Neural progenitor cell (in vitro differentiated cells): ENCODE data around the gene INS. TPM values are rescaled to one million over a fixed set of nuclear protein-coding genes. Genes with fewer than 3 reads are reported as not detected.

ENCODE experiments used
- DNase-seq: peaks from one replicate; pipeline ENCODE4 v3.0.0-alpha.2; 2016; ENCODE audit warnings: low spot score
- H2AFZ ChIP-seq: fragments of 200-600 bp; sonication (generic); replicated peaks from 2 replicates; pipeline ENCODE4 v1.6.1; 2016; ENCODE audit warnings: antibody characterized with exemption
- H3F3A ChIP-seq: fragments of 200-600 bp; sonication (generic); 2 replicates; pipeline ENCODE4 v1.6.1; 2016; ENCODE audit warnings: antibody characterized with exemption, low read depth
- H3K27ac ChIP-seq: fragments of 200-600 bp; sonication (generic); 2 replicates; pipeline ENCODE4 v1.5.1; 2016; ENCODE audit warnings: mild to moderate bottlenecking
- H3K27me3 ChIP-seq: fragments of 200-600 bp; sonication (generic); 2 replicates; pipeline ENCODE4 v1.6.1; 2016; ENCODE audit warnings: mild to moderate bottlenecking, moderate library complexity
- H3K36me3 ChIP-seq: fragments of 200-600 bp; sonication (generic); 2 replicates; pipeline ENCODE4 v1.5.1; 2016
- H3K4me1 ChIP-seq: fragments of 200-600 bp; sonication (generic); 2 replicates; pipeline ENCODE4 v1.6.1; 2016; ENCODE audit warnings: mixed run types
- H3K4me2 ChIP-seq: fragments of 200-600 bp; sonication (generic); 2 replicates; pipeline ENCODE4 v1.6.1; 2016
- H3K4me3 ChIP-seq: fragments of 200-600 bp; sonication (generic); 2 replicates; pipeline ENCODE4 v1.5.1; 2016
- H3K79me2 ChIP-seq: fragments of 200-600 bp; sonication (generic); 2 replicates; pipeline ENCODE4 v1.6.1; 2016; ENCODE audit warnings: low read depth
- H3K9ac ChIP-seq: fragments of 200-600 bp; sonication (generic); 2 replicates; pipeline ENCODE4 v1.6.1; 2016
- H3K9me3 ChIP-seq: fragments of 200-600 bp; sonication (generic); 2 replicates; pipeline ENCODE4 v1.5.1; 2016; ENCODE audit warnings: low read depth
- H4K20me1 ChIP-seq: fragments of 200-600 bp; sonication (generic); 2 replicates; pipeline ENCODE4 v1.6.1; 2016; ENCODE audit warnings: low read depth
- H3K27ac Mint-ChIP-seq: 3 replicates; pipeline ENCODE4 v1.8.0; 2021; ENCODE audit warnings: mixed read lengths
- H3K27me3 Mint-ChIP-seq: 2 replicates; pipeline ENCODE4 v1.8.0; 2022; ENCODE audit warnings: low read depth, mild to moderate bottlenecking, inconsistent platforms, moderate library complexity, mixed read lengths; ENCODE audit not compliant: insufficient read depth
- H3K36me3 Mint-ChIP-seq: 3 replicates; pipeline ENCODE4 v1.8.0; 2021; ENCODE audit warnings: mixed read lengths
- H3K4me1 Mint-ChIP-seq: 3 replicates; pipeline ENCODE4 v1.8.0; 2021; ENCODE audit warnings: mixed read lengths
- H3K4me3 Mint-ChIP-seq: 3 replicates; pipeline ENCODE4 v1.8.0; 2021; ENCODE audit warnings: mild to moderate bottlenecking, moderate library complexity, mixed read lengths
- H3K9me3 Mint-ChIP-seq: 3 replicates; pipeline ENCODE4 v1.8.0; 2020; ENCODE audit warnings: mixed read lengths
- EZH2 ChIP-seq: fragments of 200-600 bp; sonication (generic); IDR thresholded peaks from 2 replicates; pipeline ENCODE4 v1.6.1; 2017; ENCODE audit warnings: antibody characterized with exemption, mild to moderate bottlenecking, moderate library complexity
- EZH2phosphoT487 ChIP-seq: fragments of 200-600 bp; sonication (generic); IDR thresholded peaks from 2 replicates; pipeline ENCODE4 v1.6.1; 2017; ENCODE audit warnings: antibody characterized with exemption
- total RNA-seq: library from RNA; depleted of rRNA; stranded (reverse); fragments of >200 nt; gene quantifications from 2 replicates; pipeline ENCODE4 v1.2.3, GENCODE V29; 2015; ENCODE audit warnings: low replicate concordance
- TF ChIP-seq, protein P1 (sequence below): fragments of 200-600 bp; sonication (generic); IDR thresholded peaks from 2 replicates; pipeline ENCODE4 v1.5.1; 2017; ENCODE audit warnings: antibody characterized with exemption, mild to moderate bottlenecking

Gene INS
- total RNA-seq, 1 donor from 2014 or later, result not detected

DNA sequence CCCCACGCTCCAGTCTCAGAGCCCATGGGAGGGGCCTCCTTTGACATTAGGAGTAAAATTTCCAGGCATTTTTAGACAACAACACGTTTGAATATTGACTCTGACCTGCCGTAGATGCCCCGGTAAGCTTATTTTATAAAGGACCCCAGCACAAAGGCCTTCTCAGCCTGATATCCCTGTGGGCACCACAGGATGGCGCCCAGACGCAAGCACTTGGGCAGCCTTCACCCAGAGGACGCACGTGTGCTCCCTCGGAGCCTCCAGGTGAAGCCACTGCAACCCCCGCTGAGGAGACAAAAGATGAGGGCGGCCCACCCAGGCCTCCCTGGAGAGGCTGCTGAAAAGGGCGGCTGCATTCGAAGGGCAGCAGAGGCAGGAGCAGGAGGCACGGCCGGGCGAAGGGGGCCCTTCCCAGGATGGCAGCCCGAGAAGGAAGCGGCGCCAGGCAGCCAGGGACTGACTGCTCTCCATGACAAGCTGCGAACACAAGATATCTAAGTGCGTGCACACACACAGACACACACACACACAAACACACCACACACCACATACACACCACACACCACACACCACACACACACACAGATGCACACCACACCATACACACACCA, 25.8 kb upstream of the INS start:
- TF ChIP-seq, protein P1, sequence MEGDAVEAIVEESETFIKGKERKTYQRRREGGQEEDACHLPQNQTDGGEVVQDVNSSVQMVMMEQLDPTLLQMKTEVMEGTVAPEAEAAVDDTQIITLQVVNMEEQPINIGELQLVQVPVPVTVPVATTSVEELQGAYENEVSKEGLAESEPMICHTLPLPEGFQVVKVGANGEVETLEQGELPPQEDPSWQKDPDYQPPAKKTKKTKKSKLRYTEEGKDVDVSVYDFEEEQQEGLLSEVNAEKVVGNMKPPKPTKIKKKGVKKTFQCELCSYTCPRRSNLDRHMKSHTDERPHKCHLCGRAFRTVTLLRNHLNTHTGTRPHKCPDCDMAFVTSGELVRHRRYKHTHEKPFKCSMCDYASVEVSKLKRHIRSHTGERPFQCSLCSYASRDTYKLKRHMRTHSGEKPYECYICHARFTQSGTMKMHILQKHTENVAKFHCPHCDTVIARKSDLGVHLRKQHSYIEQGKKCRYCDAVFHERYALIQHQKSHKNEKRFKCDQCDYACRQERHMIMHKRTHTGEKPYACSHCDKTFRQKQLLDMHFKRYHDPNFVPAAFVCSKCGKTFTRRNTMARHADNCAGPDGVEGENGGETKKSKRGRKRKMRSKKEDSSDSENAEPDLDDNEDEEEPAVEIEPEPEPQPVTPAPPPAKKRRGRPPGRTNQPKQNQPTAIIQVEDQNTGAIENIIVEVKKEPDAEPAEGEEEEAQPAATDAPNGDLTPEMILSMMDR, result peak; percentile 72
- no peak for TF ChIP-seq EZH2
- H3K27ac Mint-ChIP-seq, result no peak overlapping the region
- no peak overlapping the region for H3K9ac ChIP-seq
- no peaks in the 10 kb centered on the region for H3K9me3 Mint-ChIP-seq
- DNase-seq, result peak; percentile 73
- no peak overlapping the region for H3K4me2 ChIP-seq
- no peaks in the 10 kb centered on the region for H3K36me3 ChIP-seq
- H2AFZ ChIP-seq, result peak overlapping the region; percentile 4
- H3K27ac ChIP-seq, result no peak overlapping the region
- H3K4me1 Mint-ChIP-seq, result peaks cover 27% of the 10 kb centered on the region
- H3F3A ChIP-seq, result peaks cover 37% of the 10 kb centered on the region
- no peaks in the 10 kb centered on the region for H4K20me1 ChIP-seq
- peaks cover 17% of the 10 kb centered on the region for H3K27me3 ChIP-seq
- H3K4me3 ChIP-seq, result no peak overlapping the region
- H3K36me3 Mint-ChIP-seq, result no peaks in the 10 kb centered on the region
- peaks cover 22% of the 10 kb centered on the region for H3K4me1 ChIP-seq
- H3K79me2 ChIP-seq, result no peaks in the 10 kb centered on the region
- no peaks in the 10 kb centered on the region for H3K9me3 ChIP-seq
- no peak overlapping the region for H3K4me3 Mint-ChIP-seq
- peaks cover 14% of the 10 kb centered on the region for H3K27me3 Mint-ChIP-seq

DNA sequence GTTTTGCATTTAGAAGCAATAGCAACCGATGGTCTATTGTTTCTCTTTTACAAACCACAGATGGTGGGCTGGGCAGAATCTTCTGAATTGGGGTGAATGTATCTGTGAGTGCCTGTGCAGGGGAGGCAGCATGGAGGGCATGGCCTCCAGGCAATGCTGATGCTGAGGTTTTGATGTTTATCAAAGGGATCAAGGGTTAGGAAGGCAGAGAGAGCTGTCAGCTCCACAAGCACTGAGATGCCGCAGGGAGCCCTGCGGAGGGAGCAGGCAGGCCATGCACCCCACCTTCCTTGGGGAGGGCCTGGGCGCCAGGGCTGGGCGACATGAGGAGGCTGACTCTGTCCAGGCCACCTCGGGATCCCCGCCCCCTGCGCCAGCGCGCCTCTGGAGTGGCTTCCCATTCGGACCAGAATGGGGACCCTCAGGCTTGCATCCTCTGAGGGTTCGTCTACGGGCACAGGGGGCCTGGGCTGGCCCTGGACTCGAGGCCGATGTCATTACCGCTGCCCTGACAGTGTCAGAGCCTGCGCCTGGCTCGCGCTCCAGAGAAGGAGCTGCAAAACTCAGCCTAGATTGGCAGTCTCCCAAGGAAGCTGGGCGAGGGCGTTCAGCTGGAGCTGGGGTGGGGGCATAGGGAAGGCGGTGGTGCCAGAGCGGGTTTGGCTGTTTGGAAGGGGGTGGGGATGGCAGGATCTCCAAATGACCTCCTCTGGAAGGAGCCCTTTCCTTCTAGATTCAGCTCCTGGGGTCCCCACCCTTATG, 24.5 kb upstream of the INS start:
- Mint-ChIP-seq H3K4me1 (peaks cover 14% of the 10 kb centered on the region), H3K27ac (no peak overlapping the region), H3K4me3 (peak overlapping the region; percentile 48), H3K9me3 (no peaks in the 10 kb centered on the region), H3K27me3 (peaks cover 14% of the 10 kb centered on the region), H3K36me3 (no peaks in the 10 kb centered on the region)
- H3K27me3 ChIP-seq, result peaks cover 17% of the 10 kb centered on the region
- H3F3A ChIP-seq, result peaks cover 24% of the 10 kb centered on the region
- H3K4me3 ChIP-seq, result no peak overlapping the region
- no peaks in the 10 kb centered on the region for H3K9me3 ChIP-seq
- DNase-seq, result no peak
- H3K9ac ChIP-seq, result no peak overlapping the region
- H3K4me2 ChIP-seq, result no peak overlapping the region
- no peak overlapping the region for H2AFZ ChIP-seq
- H3K4me1 ChIP-seq, result peaks cover 12% of the 10 kb centered on the region
- TF ChIP-seq EZH2 (no peak), EZH2phosphoT487 (no peak)
- TF ChIP-seq, protein P1, result no peak
- no peaks in the 10 kb centered on the region for H4K20me1 ChIP-seq
- no peaks in the 10 kb centered on the region for H3K36me3 ChIP-seq
- H3K27ac ChIP-seq, result no peak overlapping the region
- no peaks in the 10 kb centered on the region for H3K79me2 ChIP-seq

DNA sequence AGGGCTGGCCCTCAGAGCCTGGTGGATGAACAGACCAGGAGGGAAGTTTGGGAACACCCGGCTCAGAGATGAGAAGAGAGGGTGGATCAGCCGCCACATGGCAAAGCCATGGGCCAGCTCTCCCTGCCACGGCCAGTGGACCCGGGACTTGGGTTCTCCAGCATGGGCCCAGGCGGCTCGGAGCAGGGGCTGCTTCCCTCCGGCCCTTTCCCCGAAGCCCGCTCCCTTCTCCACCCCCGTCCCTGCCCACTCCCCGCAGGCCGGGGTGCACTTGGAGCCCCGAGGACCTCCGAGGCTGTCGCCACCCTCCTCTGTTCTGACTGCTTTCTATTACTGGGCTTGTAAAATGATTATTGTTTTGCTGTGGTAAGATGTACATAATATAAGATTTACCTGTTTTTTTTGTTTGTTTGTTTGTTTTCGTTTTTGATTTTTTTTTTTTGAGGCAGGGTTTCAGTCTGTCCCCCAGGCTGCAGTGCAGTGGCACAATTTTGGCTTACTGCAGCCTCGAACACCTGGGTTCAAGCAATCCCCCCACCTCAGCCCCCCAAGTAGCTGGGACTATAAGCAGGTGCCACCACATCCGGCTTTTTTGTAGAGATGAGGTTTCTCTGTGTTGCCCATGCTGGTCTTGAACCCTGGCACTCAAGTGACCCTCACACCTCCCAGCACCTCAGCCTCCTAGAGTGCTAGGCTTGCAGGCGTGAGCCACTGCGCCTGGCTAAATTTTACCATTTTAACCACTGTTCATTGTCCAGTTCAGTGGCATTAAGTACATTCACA, 21.9 kb upstream of the INS start:
- Mint-ChIP-seq H3K9me3 (no peaks in the 10 kb centered on the region), H3K4me3 (no peak overlapping the region), H3K36me3 (no peaks in the 10 kb centered on the region), H3K27me3 (peaks cover 17% of the 10 kb centered on the region), H3K4me1 (peaks cover 11% of the 10 kb centered on the region), H3K27ac (no peak overlapping the region)
- Histone ChIP-seq H3F3A (peaks cover 7% of the 10 kb centered on the region), H3K79me2 (no peaks in the 10 kb centered on the region), H3K4me2 (no peak overlapping the region), H4K20me1 (no peaks in the 10 kb centered on the region), H2AFZ (no peak overlapping the region), H3K9me3 (no peaks in the 10 kb centered on the region), H3K36me3 (no peaks in the 10 kb centered on the region), H3K27me3 (peaks cover 17% of the 10 kb centered on the region), H3K4me1 (peaks cover 5% of the 10 kb centered on the region), H3K4me3 (no peak overlapping the region), H3K9ac (no peak overlapping the region), H3K27ac (no peak overlapping the region)
- no peak for DNase-seq
- TF ChIP-seq, protein P1, result no peak
- TF ChIP-seq EZH2phosphoT487 (no peak), EZH2 (no peak)
